HEK293T (cell line): Measurements from ENCODE around the gene POU6F2.

Experiments used
- CTCF ChIA-PET: fragments of 350-600 bp; formaldehyde crosslinking; extraction: SDS; loops from one replicate; lab custom pipeline; 2021; ENCODE audit warnings: antibody characterized with exemption, inconsistent platforms; lab: Yijun Ruan, JAX
- POLR2A ChIA-PET: fragments of 350-600 bp; formaldehyde crosslinking; extraction: SDS; loops from one replicate; lab custom pipeline; 2020; ENCODE audit warnings: antibody characterized with exemption, inconsistent platforms; lab: Yijun Ruan, JAX
- DNase-seq: peaks from one replicate; pipeline ENCODE4 v3.0.0; 2012; ENCODE audit warnings: mixed read lengths; ENCODE audit errors: extremely low spot score
- ARNT ChIP-seq: fragments of 450-650 bp; IDR thresholded peaks from 2 replicates; pipeline ENCODE4 v1.6.1; 2017; ENCODE audit warnings: mild to moderate bottlenecking
- BHLHE40 ChIP-seq: fragments of 450-650 bp; IDR thresholded peaks from 2 replicates; pipeline ENCODE4 v1.6.1; 2016; ENCODE audit warnings: mild to moderate bottlenecking, moderate library complexity, borderline replicate concordance
- CTBP1 ChIP-seq: fragments of 450-650 bp; IDR thresholded peaks from 2 replicates; pipeline ENCODE4 v1.6.1; 2016; ENCODE audit warnings: borderline replicate concordance
- ELF4 ChIP-seq: fragments of 450-650 bp; IDR thresholded peaks from 2 replicates; pipeline ENCODE4 v1.6.1; 2017; ENCODE audit warnings: antibody characterized with exemption
- FOXA1 ChIP-seq: fragments of 450-650 bp; IDR thresholded peaks from 2 replicates; pipeline ENCODE4 v1.6.1; 2016; ENCODE audit warnings: mild to moderate bottlenecking
- FOXK2 ChIP-seq: fragments of 450-650 bp; IDR thresholded peaks from 2 replicates; pipeline ENCODE4 v1.6.1; 2016; ENCODE audit warnings: mild to moderate bottlenecking
- FOXM1 ChIP-seq: fragments of 450-650 bp; IDR thresholded peaks from 2 replicates; pipeline ENCODE4 v1.6.1; 2017; ENCODE audit warnings: mild to moderate bottlenecking, borderline replicate concordance
- HDGF ChIP-seq: fragments of 450-650 bp; IDR thresholded peaks from 2 replicates; pipeline ENCODE4 v1.6.1; 2017; ENCODE audit warnings: antibody characterized with exemption, borderline replicate concordance
- L3MBTL2 ChIP-seq: fragments of 450-650 bp; conservative IDR thresholded peaks from 2 replicates; pipeline ENCODE4 v1.6.1; 2016; ENCODE audit warnings: mild to moderate bottlenecking
- LEF1 ChIP-seq: fragments of 450-650 bp; IDR thresholded peaks from 2 replicates; pipeline ENCODE4 v1.6.1; 2017; ENCODE audit warnings: mild to moderate bottlenecking, borderline replicate concordance
- NFRKB ChIP-seq: fragments of 450-650 bp; IDR thresholded peaks from 2 replicates; pipeline ENCODE4 v1.6.1; 2016; ENCODE audit warnings: mild to moderate bottlenecking, moderate library complexity
- SP1 ChIP-seq: fragments of 450-650 bp; IDR thresholded peaks from 2 replicates; pipeline ENCODE4 v1.6.1; 2017
- SUZ12 ChIP-seq: fragments of 450-650 bp; IDR thresholded peaks from 2 replicates; pipeline ENCODE4 v1.6.1; 2016; ENCODE audit warnings: mild to moderate bottlenecking
- TARDBP ChIP-seq: fragments of 450-650 bp; IDR thresholded peaks from 2 replicates; pipeline ENCODE4 v1.6.1; 2016
- ZNF384 ChIP-seq: fragments of 450-650 bp; IDR thresholded peaks from 2 replicates; pipeline ENCODE4 v1.6.1; 2016
- TF ChIP-seq, protein P1 (sequence below): fragments of 450-650 bp; IDR thresholded peaks from 2 replicates; pipeline ENCODE4 v1.6.1; 2016

POU6F2 gene

DNA sequence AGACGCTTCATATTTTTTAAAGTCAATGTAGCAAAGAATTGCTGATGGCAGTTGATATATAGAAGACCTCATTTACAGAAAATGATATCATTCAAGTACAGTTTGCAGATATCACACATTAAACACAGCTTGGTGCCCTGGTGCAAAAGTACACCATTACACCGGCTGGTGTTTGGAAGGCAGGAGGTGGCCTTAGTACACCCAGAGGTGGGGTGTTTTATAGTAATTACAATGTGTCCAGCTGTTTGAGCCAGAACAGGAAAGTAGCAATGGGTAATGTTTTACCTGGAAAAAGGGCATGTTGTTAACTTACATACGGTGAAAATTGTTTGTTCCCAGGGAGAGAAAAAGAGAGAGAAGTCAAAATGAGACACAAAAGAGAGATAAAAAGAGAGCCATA, 485.5 kb downstream of the POU6F2 start:
- DNase-seq: no peak
- TF ChIP-seq ARNT: no peak
- TF ChIP-seq, protein P1, sequence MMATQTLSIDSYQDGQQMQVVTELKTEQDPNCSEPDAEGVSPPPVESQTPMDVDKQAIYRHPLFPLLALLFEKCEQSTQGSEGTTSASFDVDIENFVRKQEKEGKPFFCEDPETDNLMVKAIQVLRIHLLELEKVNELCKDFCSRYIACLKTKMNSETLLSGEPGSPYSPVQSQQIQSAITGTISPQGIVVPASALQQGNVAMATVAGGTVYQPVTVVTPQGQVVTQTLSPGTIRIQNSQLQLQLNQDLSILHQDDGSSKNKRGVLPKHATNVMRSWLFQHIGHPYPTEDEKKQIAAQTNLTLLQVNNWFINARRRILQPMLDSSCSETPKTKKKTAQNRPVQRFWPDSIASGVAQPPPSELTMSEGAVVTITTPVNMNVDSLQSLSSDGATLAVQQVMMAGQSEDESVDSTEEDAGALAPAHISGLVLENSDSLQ: no peak
- TF ChIP-seq NFRKB: no peak
- no peak for TF ChIP-seq TARDBP
- no peak for TF ChIP-seq BHLHE40
- TF ChIP-seq SUZ12: no peak
- TF ChIP-seq LEF1: no peak
- TF ChIP-seq FOXA1: no peak
- no peak for TF ChIP-seq HDGF
- no peak for TF ChIP-seq FOXK2
- no peak for TF ChIP-seq ELF4
- TF ChIP-seq CTBP1: no peak
- no peak for TF ChIP-seq SP1
- no peak for TF ChIP-seq ZNF384
- TF ChIP-seq L3MBTL2: no peak
- ChIA-PET CTCF (interaction anchor here (1.0 to 1.2 kb wide), 2 partner anchors 10 to 106 kb away, joined by 3 to 6 read pairs; no protein-coding TSS in a partner anchor), POLR2A (no interaction called here)

DNA sequence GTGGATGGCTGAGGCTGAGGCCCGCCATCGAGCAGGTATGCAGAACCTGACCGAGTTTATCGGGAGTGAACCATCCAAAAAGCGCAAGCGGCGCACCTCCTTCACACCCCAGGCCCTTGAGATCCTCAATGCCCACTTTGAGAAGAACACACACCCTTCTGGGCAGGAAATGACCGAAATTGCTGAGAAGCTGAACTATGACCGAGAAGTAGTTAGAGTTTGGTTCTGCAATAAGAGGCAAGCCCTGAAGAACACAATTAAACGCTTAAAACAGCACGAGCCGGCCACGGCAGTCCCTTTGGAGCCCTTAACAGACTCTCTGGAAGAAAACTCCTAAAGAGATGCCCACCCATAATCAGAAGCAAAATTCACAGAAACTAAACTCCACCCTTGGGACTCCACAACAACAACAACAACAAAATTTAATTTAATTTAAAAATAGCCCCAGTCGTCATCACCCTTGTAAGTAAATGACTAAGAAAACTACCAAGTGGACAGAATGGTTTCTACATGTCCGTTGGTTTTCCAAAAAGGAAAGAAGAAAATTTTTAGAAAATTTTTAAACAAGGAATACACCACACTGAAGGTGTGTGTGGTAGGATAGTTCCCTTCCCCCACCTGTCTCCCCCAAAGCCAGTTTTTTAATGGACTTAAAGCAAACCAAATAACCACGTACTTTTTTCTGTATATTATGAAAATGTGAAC, 486.8 kb downstream of the POU6F2 start:
- CTCF ChIA-PET: interaction anchor here (0.5 to 1.0 kb wide), 2 partner anchors 107 to 1136 kb away, joined by 3 read pairs; no protein-coding TSS in a partner anchor
- TF ChIP-seq FOXK2 (no peak), SP1 (no peak), FOXM1 (no peak), ZNF384 (no peak), SUZ12 (no peak), FOXA1 (no peak), NFRKB (no peak), CTBP1 (no peak), L3MBTL2 (no peak), TARDBP (no peak)
- TF ChIP-seq, protein P1: no peak
- POLR2A ChIA-PET: no interaction called here
- DNase-seq: no peak

DNA sequence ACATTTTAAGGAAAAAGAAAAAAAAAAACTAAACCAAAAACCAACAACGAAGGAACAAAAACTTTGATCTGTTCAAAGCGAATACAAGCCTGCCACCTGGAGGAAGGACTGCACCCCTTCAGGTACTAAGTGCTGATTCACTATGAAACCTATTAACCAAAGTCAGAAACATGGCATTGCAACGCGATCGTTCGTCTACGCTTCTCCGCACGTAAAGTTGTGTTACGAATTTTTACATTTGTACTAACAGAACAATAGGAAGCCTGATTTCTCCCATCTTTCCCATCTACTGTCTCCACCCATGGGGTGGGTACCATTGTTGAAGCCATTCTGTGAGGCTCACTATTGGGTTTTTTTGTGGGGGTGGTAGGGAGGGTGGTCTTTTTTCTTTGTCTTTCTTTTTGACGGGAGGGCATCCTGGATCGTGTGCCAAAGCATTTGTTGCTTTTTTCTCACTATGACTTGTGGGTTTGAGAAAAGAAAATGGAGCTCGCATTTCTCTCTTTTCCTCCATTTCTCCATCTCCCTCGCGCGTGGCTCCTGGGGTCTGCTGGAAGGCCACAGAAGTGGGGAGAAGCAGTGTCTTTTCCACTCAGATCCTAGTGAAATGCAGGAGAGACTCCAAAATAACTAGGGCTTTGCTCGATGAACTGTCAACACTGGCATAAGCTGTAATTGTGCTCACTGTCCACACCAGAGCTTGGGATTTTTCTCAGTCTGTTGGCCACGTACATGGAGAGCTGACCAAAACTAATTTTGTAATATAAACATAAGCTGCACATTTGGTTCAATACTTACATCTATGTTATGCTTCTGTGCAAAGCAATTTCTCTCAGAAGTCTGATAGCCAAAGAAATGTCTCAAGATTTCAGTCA, 487.6 kb downstream of the POU6F2 start:
- DNase-seq: peak; percentile 60
- ChIA-PET POLR2A (no interaction called here), CTCF (interaction anchor here (0.6 to 1.1 kb wide), 4 partner anchors 9 to 1059 kb away, joined by 3 to 4 read pairs (median 3); no protein-coding TSS in a partner anchor)
- TF ChIP-seq SP1 (no peak), LEF1 (no peak), ZNF384 (peak; percentile 42; the same call in 1 of the 2 replicates), FOXA1 (no peak)

DNA sequence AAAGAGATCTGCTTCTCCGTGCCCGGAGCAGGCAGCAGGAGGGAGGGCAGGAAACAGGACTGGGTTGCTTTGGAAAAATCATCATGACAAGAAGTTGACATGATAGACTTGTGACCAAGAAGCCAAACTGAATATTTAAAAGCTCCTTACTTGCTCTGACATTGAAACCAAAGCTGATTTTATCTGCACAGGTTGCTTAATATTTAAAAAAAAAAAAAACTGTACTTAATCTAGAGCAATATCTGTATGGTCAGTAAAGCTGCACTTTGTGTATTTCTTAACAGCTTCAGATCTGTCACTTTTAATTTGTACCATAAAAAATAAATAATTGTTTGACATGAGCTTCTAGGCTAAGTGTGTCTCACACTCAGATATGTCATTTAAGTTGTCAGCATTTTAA, 490.6 kb downstream of the POU6F2 start:
- DNase-seq: no peak
- TF ChIP-seq FOXA1 (no peak), SUZ12 (no peak), BHLHE40 (no peak), TARDBP (no peak), HDGF (no peak), SP1 (no peak), CTBP1 (no peak), ZNF384 (no peak), FOXM1 (no peak), LEF1 (no peak), FOXK2 (no peak), ARNT (no peak), NFRKB (no peak), ELF4 (no peak), L3MBTL2 (no peak)
- TF ChIP-seq, protein P1: no peak
- POLR2A ChIA-PET: no interaction called here
- CTCF ChIA-PET: interaction anchor here (0.6 to 2.2 kb wide), 2 partner anchors 14 to 1939 kb away, joined by 3 to 13 read pairs; no protein-coding TSS in a partner anchor

DNA sequence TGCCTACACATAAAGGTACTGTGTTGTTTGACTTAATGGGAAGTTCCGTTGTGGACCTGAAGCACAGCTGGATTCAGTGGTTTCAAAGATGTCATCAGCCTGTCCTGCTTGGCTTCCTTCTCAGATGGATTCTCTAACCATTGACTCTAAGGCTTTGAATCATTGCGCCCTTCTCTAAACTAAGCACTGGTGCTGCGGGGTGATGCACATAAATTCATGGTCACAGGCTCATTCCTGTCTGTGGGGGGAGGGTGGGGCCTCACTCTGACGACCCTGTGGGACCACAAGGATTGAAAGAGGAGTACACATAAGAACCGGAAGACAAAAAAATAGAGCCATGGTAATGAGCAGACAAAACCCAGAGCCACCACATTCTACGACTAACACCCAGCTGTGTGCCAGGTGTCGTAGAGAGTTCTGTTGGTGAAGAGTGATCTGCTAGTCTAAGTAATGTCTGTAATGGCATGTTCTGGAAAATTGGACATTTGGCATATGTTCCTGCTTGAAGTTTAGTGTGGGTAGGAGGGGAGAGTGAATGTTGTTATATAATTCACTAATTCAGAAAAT, 491.2 kb downstream of the POU6F2 start:
- DNase-seq: no peak
- TF ChIP-seq SUZ12 (no peak), FOXA1 (no peak), HDGF (no peak), FOXK2 (no peak), CTBP1 (no peak), L3MBTL2 (no peak)
- ChIA-PET CTCF (interaction anchor here (2.2 kb wide), 1 partner anchor 15 kb away, joined by 13 read pairs; no protein-coding TSS in a partner anchor), POLR2A (no interaction called here)
